ENCODE measurements around the gene CADM1.

The CADM1 gene

DNA sequence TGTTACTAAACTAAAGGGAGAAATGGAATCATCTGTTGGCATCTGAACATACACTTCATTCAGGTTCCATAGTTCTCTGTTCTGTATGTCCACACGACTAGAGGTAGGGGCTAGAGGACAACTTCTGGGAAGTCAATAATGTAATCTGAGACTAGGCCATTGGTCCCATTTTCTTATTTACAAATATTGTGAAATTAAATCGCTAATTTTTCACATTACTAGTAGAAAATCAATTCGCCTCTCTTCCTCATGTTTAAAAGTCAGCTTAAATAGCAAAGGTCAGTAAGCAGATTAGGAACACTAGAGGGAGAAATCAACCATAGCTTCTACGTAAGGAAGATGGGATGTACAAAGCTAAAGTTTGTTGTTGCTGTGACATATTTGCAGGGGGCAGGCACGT, 59.7 kb downstream of the CADM1 start:
- DNase-seq = no peak

DNA sequence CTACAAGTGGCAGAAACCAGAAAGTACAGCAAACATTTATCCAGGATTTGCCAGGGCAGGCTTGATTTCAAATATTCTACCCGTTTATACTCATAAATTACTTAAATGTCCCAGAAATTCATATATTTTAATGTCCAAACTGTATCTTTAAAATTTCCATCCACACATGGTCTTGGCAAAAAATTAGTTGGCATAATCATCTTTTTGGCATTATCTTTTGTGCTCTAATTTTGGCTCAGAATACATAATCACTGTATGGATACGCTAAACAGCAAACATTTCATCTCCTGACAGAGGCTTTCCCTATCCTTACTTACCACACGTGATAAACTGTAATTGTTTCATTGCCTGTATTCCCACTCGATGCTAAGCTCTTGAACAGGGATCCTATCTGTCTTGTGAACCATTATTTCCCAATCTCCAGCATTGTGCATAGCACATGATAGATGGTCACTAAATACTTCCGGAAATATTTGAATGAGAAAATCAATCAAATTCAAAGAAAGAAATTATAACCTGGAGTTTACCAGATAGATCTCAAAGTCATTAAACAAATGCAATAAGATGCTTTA, 64.2 kb downstream of the CADM1 start:
- DNase-seq = no peak

DNA sequence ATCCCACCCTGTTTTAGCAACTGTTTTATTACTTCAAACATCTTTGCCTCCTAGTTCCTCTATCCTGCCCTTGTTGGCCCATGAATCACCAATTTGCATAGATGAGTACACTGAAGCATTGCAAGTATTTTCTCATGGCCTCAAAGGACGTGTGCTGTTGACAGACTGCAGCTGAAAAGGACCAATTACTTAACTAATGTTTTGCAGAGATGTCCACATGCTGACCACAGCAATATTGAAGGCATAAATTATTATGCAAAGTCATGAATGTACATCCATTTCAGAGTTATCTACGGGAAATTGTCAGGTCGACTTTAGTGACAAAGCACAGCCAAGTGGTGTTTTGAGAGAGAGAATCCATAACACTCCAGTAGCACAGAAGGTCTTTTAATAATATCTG, 64.8 kb downstream of the CADM1 start:
- DNase-seq = peak; percentile 82 to 83

DNA sequence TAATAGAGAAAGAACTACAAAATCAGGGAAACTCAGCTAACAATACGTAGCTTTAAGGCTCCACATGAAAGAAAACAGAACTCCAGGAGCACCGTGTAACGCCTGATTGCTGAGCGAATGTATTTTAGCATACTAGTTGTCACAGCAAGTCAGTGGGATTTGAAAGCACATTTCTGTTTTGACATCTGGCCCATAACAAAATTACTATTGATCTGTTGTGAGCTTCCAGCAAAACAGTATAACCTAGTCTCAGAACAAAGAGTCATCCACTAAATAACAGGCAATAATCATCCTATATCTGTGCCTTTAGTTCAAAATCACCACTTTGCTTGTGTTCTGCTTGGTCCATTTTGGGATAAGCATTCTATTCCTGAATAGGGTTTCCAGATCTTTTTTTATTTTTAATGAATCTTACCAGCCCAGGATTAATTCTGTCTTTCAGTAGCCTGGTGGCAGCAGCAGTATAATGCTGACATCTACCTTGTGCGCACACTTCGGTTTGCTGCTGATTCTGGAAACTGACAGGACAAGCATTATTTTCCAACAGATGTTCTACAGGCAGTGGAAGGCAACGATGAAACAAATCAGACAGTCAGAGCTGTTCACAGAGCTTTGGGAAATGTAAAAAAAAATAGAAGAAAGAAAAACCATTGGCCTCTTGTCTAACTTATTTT, 66.2 kb downstream of the CADM1 start:
- no peak for DNase-seq

DNA sequence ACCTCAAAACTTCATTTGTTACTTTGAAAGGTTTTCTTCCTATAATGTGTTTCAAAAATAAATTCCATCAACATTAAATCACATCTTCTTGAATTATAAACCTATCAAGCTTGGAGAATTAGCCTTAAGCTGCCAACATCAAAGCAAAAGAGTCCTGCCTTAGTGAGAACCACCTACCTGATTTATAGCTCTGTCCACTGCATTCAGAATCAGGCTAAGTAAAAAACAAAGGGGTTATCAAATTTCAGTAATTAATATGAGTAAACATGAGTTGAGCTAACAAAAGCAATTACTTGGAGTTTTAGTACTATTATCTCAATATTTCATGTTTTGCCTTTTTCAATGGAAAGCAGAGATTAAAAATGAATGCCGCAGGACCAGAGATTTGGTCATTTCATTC, 73.9 kb downstream of the CADM1 start:
- DNase-seq = peak in 1 of 2 experiments; percentile 14

DNA sequence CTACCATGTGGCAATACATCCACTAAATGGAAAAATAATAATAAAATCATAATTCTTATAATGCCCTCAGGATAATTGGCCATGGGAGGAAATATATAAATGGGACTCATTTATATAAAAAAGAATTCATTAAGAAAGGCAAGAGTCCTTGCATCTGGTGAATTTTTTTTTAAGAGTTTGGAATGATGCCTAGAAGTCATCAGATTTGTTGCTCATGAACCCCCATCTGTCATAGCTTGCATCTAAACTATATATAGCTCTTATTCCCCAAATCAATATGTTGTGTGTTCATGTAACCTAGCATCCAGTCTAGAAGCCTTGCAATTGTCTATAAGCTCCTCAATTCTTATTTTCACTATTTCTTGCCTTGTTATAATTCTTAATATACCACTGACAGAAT, 75.9 kb downstream of the CADM1 start:
- DNase-seq = no peak

DNA sequence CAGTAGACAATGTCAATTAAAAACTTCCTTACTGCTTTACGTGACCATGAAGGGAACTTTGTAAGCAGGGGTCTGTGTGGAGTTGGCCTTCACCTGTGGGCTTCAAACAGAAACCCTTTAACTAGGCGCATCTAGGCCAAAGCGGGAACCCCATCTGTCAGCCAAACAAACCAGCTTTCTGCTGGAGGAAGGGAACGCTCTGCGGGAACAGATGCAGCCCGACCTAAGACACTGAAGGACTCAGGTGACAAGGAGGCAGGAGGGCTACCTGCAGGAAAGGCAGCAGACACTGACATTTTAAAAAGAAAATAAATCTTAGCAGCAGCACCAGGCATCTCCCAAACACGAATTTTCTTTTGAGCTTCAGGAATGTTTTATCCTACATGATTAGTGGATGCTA, 78.4 kb downstream of the CADM1 start:
- no peak for DNase-seq

DNA sequence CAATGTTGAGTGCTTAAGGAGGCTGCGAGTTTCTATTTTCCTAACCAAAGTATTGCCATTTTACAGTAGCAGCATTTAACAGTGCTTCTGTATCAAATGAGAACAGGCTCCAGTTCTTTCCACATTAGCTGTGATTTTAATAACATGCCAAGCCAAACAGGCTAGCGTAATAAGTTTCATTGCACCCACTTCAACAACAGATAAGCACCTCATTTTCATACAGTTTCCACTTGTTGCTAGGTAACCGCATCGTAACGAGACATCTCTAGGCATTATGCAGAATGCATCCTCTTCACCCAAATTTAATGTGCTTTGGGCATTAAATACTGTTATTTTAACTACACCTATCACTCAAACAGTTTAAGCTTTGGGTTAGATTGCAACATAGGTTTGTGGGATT, 79.0 kb downstream of the CADM1 start:
- DNase-seq = peak; percentile 76 to 83

DNA sequence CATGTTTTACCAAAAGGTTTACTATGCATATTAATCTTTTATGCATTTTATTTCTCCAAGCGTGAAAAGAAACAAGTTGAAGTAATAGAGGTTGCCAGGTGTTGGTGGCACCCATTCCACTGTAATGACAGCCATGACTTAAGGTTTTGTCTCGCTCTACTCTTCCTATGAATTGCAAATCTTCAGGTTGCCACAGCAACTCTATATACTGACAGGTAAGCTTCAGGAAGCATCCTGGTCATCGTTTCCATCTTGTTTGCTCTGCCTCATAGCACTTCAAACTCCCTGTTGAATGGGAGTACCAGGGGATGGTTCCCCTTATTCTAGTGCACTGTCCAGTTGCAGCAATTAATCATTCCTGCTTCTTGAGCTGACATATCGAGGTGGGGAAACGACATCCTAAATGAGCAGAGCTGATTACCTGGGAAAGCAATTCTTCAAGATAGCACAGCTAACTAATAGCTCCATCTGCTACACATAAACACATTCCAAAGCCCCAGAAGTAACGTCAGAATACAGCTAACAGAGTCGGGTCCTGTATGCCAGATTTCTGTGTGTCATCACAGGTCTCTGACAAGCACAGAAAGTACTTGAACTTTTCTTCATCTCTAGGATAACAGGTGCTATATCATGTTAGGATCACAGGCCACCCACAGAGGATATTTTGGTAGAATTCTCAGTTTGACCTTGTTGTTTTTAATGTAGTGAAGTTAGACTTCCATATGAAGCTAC, 80.3 kb downstream of the CADM1 start:
- DNase-seq = peak; percentile 38 to 79

DNA sequence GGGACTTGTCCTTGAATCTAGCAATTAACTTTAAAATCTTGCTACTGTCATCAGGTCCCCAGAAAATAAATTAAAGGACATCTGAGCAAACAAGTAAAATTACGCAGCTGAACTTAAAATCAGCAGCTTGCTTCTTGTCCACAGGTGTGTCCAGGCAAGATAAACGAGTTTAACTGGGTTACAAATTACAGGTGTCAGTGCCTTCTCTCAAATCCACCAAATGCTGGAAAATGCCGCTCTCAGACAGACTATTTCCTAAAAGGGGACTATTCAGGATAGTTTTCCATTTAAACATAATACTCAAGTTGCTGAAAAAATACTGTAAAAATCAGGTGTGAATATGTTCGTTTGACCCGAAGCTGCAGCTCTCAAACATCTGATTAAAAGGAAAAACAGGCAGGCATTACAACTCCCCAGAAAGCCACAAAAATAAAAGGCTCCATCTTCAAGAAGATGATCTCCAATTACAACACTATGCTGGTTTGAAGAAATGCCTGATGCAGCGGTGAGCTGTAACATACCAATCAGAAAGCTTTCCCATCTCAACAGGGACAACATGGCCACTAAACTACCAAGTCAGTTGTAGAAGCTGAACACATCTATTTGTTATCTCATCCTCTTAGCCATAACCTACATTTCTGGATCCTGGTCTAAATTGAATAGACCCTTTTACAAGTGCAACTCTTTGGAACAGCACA, 82.1 kb downstream of the CADM1 start:
- DNase-seq = peak in 1 of 2 experiments; percentile 35

DNA sequence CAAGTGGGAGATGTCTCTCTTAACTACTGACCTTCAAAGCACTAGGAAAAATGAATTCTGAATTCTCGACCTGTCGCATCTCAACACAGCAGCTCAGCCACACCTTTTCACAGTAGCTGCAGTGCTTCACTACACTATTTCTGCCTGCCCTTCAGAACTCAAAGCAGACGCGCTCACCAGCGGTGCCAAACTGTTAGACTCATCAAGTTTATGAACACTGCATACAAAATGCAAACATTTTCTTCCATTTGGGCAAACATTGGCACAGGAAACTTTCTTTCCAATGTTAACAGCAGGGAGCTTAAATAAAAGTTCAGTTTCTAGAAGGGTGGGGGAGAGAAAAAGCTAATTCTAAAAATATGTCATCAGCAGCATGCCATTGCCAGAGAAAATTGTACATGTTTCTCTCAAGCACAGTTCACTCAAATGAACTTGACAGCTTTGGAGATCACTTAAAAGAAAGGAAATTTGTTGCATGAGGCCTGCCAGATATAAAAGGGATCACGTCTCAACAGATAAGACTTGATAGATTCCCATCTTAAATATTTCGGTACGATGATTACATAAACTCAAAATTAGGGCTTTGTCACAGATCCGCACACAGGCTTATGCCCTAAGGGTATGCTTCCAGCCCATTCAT, 82.7 kb downstream of the CADM1 start:
- no peak for DNase-seq

DNA sequence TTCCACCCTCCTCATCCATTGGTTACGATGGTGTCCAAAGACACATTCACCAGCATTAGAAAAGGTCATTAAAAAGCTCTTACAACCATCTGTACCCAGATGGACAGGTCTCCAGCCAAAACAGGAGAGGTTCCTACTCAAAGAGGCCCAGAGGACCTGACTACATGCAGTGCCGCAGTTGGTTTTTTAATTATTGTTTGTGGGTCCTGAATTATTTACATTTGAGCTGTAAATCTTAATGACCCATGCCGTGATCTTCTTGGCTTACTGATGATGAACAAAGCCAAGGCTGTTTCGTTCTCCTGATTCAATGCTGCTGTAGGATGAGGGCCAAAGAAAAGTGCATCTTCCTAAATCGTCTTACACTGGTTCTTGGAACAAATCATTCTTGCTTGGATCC, 83.7 kb downstream of the CADM1 start:
- peak; percentile 96 to 98 for DNase-seq

DNA sequence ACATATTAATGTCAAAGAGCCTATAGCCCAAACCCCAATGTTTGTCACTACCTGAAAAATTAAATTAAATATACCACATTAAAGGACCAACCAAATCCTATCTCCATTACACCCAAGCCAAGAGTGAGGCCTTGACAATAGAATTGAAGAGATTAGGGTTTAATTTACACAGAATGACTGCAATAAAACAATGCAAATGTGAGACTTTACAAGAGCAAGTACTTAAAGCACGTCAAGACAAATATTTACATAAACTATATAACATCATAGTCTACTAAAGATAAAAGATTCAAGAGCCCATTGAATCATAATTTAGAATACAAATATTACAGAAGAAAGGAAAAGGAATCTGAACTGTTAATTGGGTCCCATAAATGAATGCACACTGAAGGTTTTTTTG, 85.6 kb downstream of the CADM1 start:
- peak in 1 of 2 experiments; percentile 29 for DNase-seq

DNA sequence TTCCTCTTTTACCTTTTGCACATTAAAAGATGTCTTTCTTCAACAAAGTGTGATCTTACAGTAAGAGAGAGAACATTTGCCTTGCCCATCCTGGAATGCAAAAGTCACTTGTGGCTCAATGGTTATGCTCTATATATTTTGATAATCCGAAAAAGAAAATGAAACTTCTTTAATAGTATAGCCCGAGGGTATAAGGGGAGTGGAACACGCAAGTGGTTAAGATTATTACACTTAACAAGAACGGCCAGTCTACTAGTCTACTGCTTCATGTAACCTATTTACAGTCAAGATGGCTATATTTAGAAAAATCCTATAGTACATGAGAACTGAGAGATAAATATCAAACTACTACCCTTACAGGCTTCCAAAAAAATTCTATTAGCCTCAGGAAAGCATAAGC, 86.1 kb downstream of the CADM1 start:
- DNase-seq = no peak

DNA sequence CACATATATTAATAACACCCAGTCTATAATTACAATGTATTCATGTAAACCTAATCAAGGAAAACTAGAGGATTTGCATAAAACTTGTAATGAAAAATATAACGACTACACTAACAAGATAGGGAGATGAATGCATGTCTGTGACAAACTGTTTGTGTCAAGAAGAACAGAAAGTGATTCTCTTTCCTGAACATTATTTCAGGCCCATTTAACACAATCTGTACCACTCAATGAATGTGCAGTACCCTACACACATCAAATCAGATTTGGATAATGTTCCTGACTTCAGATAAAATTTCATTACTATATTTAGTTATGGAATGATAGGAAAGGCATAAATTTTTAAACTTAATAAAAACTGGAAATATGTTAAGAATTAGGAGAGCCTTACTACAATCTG, 93.1 kb downstream of the CADM1 start:
- peak in 1 of 2 experiments; percentile 26 for DNase-seq

DNA sequence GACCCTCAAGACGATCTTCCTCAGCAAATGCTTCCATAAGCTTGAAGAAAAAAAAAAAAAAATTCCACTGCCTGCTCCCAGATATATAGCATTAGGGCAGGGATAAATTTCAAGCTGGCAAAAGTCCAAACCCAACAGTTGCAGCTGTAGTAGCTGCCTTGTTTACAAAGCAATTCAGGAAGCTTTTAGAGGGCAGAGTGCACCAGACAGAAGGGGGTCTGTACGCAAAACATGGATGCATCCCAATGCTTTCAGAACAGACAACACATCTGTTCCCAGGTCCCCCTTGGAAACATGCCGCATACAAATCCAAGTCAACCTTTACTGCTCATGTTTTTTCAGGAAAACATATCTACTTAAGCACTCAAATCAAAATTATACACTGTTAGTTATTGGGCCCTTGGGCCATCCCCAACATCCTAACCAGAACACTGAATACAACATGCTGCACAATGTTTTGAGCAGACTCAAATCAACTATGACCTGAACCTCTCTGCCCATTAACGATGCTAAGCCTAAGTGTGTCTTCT, 94.5 kb downstream of the CADM1 start:
- DNase-seq = peak; percentile 98 to 99

DNA sequence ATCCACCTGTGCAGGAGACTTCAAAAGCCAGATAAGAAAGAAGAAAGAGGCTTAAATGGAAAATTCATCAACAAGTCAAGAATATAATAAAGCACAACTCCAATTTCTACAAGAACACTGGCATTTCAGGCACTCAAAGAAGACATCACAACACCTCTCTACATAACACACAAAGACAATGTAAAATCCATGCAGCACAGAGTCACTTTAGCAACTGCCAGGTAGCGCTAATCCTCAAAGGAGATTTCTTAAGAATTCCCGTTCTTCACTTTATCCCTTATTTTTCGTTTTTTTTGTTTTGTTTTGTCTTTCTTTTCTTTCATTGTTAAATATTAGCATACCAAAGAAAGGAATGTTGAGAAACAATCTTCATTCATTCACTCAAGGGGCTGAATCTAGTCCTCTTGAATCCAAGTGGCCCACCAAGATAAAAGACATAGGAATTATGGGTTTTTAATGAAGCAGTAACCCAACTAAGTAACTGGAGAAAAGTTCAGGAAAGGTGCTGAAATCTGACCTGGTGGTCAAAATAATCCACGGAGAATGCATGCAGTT, 95.0 kb downstream of the CADM1 start:
- no peak for DNase-seq

DNA sequence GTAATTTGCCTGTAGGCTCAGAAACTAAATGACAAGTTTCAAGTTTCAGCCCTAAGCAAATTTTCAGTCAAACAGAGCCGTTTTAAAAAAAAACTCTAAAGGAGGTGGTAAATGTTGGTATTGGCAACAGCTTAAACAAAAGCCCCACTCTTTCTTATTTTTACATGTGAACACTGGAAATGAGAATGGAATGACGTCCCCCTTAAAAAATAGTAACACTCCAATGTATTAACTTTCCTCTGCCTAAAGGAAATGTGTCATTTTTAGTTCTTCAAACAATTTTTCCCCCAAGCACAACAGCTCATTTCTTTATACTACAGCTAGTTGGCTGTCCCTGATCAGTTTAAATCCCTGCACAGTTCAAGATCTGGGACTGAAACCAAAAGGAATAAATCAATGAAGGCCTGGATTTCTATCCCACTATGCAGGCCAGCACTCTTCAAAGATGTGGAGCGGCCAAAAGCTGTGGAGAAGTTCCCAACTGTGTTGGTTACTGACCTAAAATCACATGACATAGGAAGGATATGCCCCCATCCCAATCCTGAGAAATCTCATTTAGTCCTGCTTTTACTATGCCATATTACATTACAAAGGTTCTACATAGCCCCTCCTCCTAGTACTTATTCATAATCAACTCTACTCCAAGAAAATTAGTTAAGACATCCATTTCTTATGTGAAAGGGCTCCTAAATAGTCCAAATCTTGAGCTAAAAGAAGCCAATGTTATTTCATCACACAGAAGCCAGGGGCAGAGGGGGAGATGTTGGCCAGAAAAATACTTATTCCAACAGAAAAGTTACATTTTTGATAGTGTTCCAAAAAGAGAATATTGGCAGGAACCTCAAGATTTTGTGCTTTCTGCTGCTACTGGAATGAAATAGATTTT, 95.9 kb downstream of the CADM1 start:
- peak in 1 of 2 experiments; percentile 70 for DNase-seq

DNA sequence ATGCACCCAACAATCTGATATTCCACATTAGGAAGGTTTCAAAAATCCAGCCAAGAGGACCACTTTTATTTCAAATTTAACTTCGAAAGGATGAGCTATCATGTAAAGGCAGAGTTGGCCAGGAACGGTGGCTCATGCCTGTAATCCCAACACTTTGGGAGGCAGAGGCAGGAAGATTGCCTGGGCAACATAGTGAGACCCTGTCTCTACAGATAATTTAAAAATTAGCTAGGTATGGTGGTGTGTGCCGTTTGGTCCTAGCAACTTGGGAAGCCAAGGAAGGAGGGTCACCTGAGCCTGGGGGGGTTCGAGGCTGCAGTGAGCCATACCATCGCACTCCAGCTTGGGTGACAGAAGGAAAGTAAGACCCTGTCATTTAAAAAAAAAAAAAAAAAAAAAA, 96.7 kb downstream of the CADM1 start:
- DNase-seq = no peak

DNA sequence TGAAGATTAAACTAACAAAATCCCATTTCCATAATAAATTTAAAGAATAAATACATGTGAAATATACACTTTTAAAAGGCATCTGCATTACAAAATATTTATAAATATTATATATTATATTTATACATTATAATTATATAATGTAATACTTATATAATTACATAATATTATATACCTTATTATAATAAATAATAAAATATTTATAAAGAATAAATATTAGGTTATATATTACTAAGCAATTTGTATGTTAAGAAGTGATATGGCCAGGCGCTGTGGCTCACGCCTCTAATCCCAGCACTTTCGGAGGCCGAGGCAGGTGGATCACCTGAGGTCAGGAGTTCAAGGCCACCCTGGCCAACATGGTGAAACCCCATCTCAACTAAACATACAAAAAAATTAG, 97.8 kb downstream of the CADM1 start:
- no peak for DNase-seq

DNA sequence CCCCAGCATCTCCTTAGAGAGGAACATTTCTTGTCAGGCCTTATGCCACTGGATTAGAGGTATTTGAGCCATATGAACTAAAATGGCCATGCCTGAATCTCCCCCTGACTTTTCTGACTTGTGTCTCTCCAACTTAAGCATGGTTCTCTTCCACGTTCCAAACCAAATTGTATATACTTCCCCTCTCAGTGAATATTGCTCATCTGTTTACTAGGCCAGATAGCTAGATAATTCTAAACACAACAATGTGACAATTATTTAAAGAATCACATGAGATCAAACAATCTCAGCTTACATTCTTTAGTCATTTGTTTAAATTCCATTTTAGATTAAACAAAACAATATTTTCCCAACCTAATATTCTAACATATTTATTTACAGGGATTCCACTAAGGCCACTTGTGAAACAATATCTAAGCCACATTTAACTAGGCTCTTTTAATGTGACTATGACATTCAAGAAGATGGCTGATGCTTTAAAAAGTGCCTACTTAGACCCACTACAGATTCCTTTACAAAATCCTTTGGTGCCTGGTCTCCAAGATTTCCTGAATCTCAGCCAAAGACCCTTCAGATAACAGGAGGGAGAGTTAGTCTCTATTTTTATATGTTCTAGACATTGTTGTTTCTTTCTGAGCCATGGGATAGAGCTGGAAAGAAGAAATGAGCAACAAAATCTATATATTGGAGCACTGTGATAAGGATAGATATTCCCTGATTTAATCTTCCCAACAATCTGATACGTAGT, 105.7 kb downstream of the CADM1 start:
- no peak for DNase-seq
